RWPE1 (cell line): Measurements from ENCODE around the gene TUBGCP3.
"Not testable (repeated sequence)": the region's sequence is repeated elsewhere in the genome, so short reads cannot be mapped to it uniquely, and the experiment has no call there.

Experiments used
- CTCF ChIA-PET: fragments of 350-600 bp; sonication (Branson Sonifier 250); formaldehyde crosslinking; extraction: SDS; loops from one replicate; lab custom pipeline; 2021; lab: Yijun Ruan, JAX
- POLR2A ChIA-PET: fragments of 400-600 bp; formaldehyde crosslinking; extraction: SDS; loops from one replicate; lab custom pipeline; 2020; ENCODE audit warnings: antibody characterized with exemption; ENCODE audit not compliant: low non-redundant PET; lab: Yijun Ruan, JAX
- DNase-seq: peaks from one replicate; pipeline ENCODE4 v3.0.0; 2012; ENCODE audit warnings: low spot score
- H3K27ac ChIP-seq: fragments of 450-650 bp; 2 replicates; pipeline ENCODE4 v1.5.1; 2017
- TF ChIP-seq, protein P1 (sequence below): fragments of 450-650 bp; conservative IDR thresholded peaks from 2 replicates; pipeline ENCODE4 v1.5.1; 2017; ENCODE audit warnings: low read depth, mild to moderate bottlenecking

The TUBGCP3 gene

DNA sequence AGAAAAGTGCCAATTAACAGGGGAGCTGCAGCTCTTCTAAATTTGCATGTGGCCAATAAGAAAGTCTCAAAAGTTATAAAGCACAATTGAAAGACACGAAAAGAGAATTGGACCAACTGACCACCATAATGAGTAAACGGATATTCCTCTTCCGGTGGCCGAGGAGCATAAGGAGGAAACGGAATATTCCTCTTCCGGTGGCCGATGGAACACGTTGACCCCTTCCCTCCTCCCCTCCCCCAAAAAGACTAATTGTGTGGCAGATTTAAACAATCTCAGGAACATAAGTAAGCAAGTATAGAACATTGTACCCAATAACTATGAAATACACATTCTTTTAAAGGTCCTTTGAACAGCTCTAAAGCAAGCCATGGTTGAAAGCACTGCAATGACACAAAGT, 41.2 kb upstream of the TUBGCP3 start:
- no peak overlapping the region for H3K27ac ChIP-seq
- POLR2A ChIA-PET, result no interaction called here
- DNase-seq, result no peak
- CTCF ChIA-PET, result no interaction called here
- TF ChIP-seq, protein P1, sequence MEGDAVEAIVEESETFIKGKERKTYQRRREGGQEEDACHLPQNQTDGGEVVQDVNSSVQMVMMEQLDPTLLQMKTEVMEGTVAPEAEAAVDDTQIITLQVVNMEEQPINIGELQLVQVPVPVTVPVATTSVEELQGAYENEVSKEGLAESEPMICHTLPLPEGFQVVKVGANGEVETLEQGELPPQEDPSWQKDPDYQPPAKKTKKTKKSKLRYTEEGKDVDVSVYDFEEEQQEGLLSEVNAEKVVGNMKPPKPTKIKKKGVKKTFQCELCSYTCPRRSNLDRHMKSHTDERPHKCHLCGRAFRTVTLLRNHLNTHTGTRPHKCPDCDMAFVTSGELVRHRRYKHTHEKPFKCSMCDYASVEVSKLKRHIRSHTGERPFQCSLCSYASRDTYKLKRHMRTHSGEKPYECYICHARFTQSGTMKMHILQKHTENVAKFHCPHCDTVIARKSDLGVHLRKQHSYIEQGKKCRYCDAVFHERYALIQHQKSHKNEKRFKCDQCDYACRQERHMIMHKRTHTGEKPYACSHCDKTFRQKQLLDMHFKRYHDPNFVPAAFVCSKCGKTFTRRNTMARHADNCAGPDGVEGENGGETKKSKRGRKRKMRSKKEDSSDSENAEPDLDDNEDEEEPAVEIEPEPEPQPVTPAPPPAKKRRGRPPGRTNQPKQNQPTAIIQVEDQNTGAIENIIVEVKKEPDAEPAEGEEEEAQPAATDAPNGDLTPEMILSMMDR, result no peak

DNA sequence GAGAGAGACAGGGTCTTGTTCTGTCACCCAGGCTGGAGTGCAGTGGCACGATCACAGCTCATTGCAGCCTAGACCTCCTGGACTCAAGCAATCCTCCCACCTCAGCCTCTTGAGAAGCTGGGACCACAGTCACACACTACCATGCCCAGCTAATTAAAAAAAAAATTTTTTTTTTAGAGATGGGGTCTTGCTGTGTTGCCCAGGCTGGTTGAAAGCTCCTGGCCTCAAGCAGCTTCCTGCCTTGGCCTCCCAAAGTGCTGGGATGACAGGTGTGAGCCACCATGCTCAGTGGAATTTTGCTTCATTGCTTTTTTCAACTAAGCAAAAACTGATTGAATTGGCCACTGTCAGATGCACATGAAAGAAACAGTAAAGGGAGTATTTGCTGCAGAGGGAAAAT, 39.7 kb upstream of the TUBGCP3 start:
- H3K27ac ChIP-seq, CTCF ChIA-PET, DNase-seq, POLR2A ChIA-PET: not testable (repeated sequence)

DNA sequence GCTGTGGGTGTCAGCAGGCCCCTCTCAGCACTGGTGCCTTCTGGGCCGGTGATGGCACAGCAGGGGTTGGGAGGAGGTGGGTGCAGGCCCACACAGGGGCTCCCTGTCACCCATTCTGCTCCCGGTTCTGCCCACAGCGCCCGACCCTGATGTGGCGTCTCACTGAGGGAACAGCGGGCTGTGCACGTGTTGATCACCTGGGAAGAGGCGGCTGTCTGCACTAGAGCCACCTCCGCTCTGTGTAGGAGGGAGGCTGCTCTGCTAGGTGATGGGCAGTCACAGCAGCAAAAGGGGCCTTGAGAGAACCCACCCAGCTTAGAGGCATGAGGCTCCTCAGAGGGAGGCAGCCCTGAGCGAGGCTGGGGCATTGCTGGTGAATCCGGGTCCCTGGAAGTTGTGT, 39.2 kb upstream of the TUBGCP3 start:
- H3K27ac ChIP-seq, result no peak overlapping the region
- POLR2A ChIA-PET, result no interaction called here
- no peak for DNase-seq
- TF ChIP-seq, protein P1, result no peak
- CTCF ChIA-PET, result interaction anchor here (0.6 kb wide), 1 partner anchor 303 kb away, joined by 4 read pairs; no protein-coding TSS in a partner anchor

DNA sequence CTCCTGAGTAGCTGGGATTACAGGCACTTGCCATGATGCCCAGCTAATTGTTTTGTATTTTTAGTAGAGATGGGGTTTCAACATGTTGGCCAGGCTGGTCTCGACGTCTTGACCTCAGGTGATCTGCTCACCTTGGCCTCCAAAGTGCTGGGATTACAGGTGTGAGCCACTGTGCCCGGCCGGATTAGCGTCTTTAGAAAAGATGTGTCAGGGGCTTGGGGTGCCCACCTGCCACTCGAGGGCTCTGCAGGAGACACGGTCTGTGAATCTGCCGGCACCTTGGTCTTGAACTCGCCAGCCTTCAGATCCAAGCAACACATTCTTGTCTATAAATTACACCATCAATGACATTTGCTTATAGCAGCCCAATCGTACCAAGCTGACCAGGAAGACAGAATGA, 38.8 kb upstream of the TUBGCP3 start:
- ChIA-PET CTCF (interaction anchor here (0.6 kb wide), 1 partner anchor 303 kb away, joined by 4 read pairs; no protein-coding TSS in a partner anchor), POLR2A (no interaction called here)
- no peak overlapping the region for H3K27ac ChIP-seq
- TF ChIP-seq, protein P1, result no peak
- DNase-seq, result no peak

DNA sequence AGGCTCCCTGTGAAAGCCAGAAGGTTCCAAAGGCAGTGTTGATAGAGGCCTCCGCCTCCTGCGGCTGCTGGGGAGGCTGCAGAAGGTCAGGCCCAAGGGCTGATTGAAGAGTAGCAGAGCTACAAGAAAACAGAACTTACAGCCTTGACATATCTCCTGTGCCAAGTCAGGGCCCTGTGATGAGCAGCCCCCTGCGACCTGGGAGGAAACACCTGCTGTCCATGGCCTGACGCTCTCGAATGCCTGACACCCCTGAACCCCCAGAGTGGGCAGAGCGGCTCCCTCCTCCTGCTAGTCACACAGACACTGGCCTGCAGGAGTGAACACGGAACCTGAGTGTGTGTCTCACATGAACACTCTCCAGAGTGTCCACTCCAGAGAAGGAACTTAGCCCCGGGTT, 38.2 kb upstream of the TUBGCP3 start:
- DNase-seq, result no peak
- POLR2A ChIA-PET, result no interaction called here
- TF ChIP-seq, protein P1, result no peak
- CTCF ChIA-PET, result no interaction called here
- H3K27ac ChIP-seq, result no peak overlapping the region

DNA sequence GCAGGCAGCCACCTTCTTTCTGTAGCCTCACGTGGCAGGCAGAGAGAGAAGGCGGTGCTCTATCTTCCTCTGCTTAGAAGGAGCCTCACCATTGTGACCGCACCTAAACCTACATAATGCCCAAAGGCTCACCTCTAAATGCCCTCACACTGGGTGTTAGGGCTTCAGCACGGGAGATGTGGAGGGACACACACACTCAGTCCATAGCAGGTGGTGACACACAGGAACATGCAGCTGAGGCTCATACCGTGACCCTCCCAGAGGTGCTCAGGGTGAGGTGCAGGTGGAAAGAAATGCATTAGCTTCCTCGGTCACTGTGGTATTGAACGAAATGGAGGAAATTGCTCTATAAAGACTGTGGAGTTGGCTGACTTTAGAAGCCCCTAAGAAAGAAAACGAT, 37.7 kb upstream of the TUBGCP3 start:
- CTCF ChIA-PET, result no interaction called here
- POLR2A ChIA-PET, result no interaction called here
- TF ChIP-seq, protein P1, result no peak
- H3K27ac ChIP-seq, result no peak overlapping the region
- DNase-seq, result no peak

DNA sequence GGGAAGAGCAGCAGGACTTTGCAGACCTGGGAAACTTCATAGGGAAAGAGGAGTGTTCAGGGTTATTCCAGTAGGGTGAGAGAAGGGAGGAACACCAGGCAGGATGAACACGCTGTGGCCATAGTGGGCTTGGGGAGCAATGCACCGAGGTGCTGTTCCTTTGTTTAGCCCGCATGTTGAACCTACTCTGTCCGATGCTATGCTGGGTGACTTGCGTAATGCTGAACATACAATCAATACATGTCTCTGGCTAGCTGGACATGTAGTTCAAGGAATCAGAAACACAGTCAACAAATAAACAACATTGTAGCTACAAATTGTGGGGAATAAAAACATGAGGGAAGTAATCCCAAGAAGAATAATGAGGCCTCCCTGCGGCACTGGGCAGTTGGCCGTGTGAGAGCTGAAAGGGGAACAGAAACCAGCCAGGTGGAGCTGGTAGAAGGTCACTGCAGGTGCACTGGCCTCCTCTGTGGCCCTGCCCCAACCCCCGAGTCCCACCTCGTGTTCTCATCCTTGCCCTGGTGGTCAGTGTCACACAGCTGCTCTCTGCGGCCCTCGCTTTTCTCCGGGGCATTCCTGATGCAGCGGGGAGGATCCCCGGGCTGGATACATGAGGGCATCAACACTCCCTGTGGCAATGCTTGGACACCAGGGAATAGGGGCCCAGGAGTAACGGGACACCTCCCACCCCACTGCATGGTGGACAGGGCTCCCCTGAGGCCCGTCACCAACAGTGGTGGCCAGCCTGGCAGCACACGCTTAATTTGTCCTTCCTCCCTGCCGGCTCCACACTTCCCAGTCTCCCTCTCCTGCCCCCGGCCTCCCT, 36.9 kb upstream of the TUBGCP3 start:
- ChIA-PET CTCF (no interaction called here), POLR2A (no interaction called here)
- TF ChIP-seq, protein P1, result no peak
- H3K27ac ChIP-seq, result no peak overlapping the region
- no peak for DNase-seq
